A549 (cell line): ENCODE results near the gene SINHCAF.

Experiments used
- CHD4 ChIP-seq: fragments of 200-600 bp; sonication (generic); IDR thresholded peaks from 2 replicates; pipeline ENCODE4 v1.6.1; 2016; ENCODE audit warnings: antibody characterized with exemption, mild to moderate bottlenecking, borderline replicate concordance
- CTCF ChIP-seq: fragments of >200 bp; sonication (Bioruptor Twin); formaldehyde crosslinking; IDR thresholded peaks from 3 replicates; pipeline ENCODE4 v1.5.1; 2016

GRCh38 chr12:31311634-31312258, 14.2 kb downstream of the SINHCAF start:
- no peak for TF ChIP-seq CHD4
- TF ChIP-seq CTCF = no peak
